Trophoblast cell (in vitro differentiated cells and primary cell): ENCODE results near the gene FAM117A.

Experiments used
- DNase-seq, 2 donors: peaks; one replicate each; pipeline ENCODE4 v3.0.0-alpha.2; 2016
- H2AFZ ChIP-seq: 2 replicates; pipeline ENCODE4 v1.6.1; 2013; ENCODE audit warnings: low read length, moderate library complexity, mild to moderate bottlenecking; ENCODE audit not compliant: insufficient read depth, poor library complexity
- H2AK5ac ChIP-seq: 2 replicates; pipeline ENCODE4 v1.6.1; 2013; ENCODE audit warnings: mild to moderate bottlenecking, low read length
- H2BK120ac ChIP-seq: 2 replicates; pipeline ENCODE4 v1.6.1; 2013; ENCODE audit warnings: low read length, mild to moderate bottlenecking, moderate library complexity; ENCODE audit not compliant: insufficient read depth, poor library complexity
- H2BK12ac ChIP-seq: 2 replicates; pipeline ENCODE4 v1.6.1; 2013; ENCODE audit warnings: mild to moderate bottlenecking, low read length, moderate library complexity
- H2BK5ac ChIP-seq: 2 replicates; pipeline ENCODE4 v1.6.1; 2013; ENCODE audit warnings: low read length, low read depth, moderate library complexity, mild to moderate bottlenecking; ENCODE audit not compliant: poor library complexity
- H3K14ac ChIP-seq: 2 replicates; pipeline ENCODE4 v1.6.1; 2013; ENCODE audit warnings: mild to moderate bottlenecking, low read length
- H3K18ac ChIP-seq: 2 replicates; pipeline ENCODE4 v1.6.1; 2013; ENCODE audit warnings: mild to moderate bottlenecking, low read length
- H3K23ac ChIP-seq: 2 replicates; pipeline ENCODE4 v1.6.1; 2013; ENCODE audit warnings: low read length
- H3K27ac ChIP-seq: 2 replicates; pipeline ENCODE4 v1.5.1; 2013; ENCODE audit warnings: low read depth, mild to moderate bottlenecking, inconsistent platforms, low read length, moderate library complexity
- H3K27me3 ChIP-seq: 2 replicates; pipeline ENCODE4 v1.6.1; 2013; ENCODE audit warnings: inconsistent platforms, mild to moderate bottlenecking, low read length, moderate library complexity; ENCODE audit not compliant: insufficient read depth
- H3K36me3 ChIP-seq, 2 experiments: 1 replicate in 1 of 2; 2 replicates in 1 of 2; pipeline ENCODE4 v1.6.1; 2013; ENCODE audit warnings: low read length in 2 of 2, mild to moderate bottlenecking in 2 of 2, moderate library complexity in 1 of 2; ENCODE audit not compliant: insufficient read depth in 2 of 2, control insufficient read depth in 1 of 2
- H3K4ac ChIP-seq: 2 replicates; pipeline ENCODE4 v1.6.1; 2013; ENCODE audit warnings: low read depth, mild to moderate bottlenecking, low read length, moderate library complexity
- H3K4me1 ChIP-seq, 2 experiments: 1 replicate in 1 of 2; 2 replicates in 1 of 2; pipeline ENCODE4 v1.6.1; 2013; ENCODE audit warnings: low read length in 2 of 2, mild to moderate bottlenecking in 2 of 2, moderate library complexity in 1 of 2; ENCODE audit not compliant: insufficient read depth in 2 of 2, control insufficient read depth in 1 of 2
- H3K4me2 ChIP-seq: 2 replicates; pipeline ENCODE4 v1.6.1; 2013; ENCODE audit warnings: inconsistent platforms, mild to moderate bottlenecking, low read length, moderate library complexity
- H3K4me3 ChIP-seq: 2 replicates; pipeline ENCODE4 v1.5.1; 2013; ENCODE audit warnings: mild to moderate bottlenecking, low read depth, low read length, inconsistent platforms
- H3K79me1 ChIP-seq: one replicate; pipeline ENCODE4 v1.6.1; 2013; ENCODE audit warnings: low read length
- H3K79me2 ChIP-seq: 2 replicates; pipeline ENCODE4 v1.6.1; 2013; ENCODE audit warnings: low read length, mild to moderate bottlenecking; ENCODE audit not compliant: control insufficient read depth, insufficient read depth, poor library complexity
- H3K9ac ChIP-seq: 2 replicates; pipeline ENCODE4 v1.6.1; 2013; ENCODE audit warnings: mild to moderate bottlenecking, low read length
- H3K9me3 ChIP-seq: 2 replicates; pipeline ENCODE4 v1.6.1; 2013; ENCODE audit warnings: low read depth, mild to moderate bottlenecking, control low read depth, inconsistent platforms, low read length; ENCODE audit not compliant: insufficient read depth
- H4K12ac ChIP-seq: 2 replicates; pipeline ENCODE4 v1.6.1; 2013; ENCODE audit warnings: low read depth, mild to moderate bottlenecking, low read length, moderate library complexity
- H4K8ac ChIP-seq: 2 replicates; pipeline ENCODE4 v1.6.1; 2013; ENCODE audit warnings: low read depth, mild to moderate bottlenecking, low read length, moderate library complexity
- H4K91ac ChIP-seq: one replicate; pipeline ENCODE4 v1.6.1; 2013; ENCODE audit warnings: low read depth, mild to moderate bottlenecking, low read length, moderate library complexity
- WGBS: extraction: QIAGEN DNeasy Blood & Tissue Kit; methylation state at CpG from one replicate; pipeline ENCODE4 v1.1.7; 2013; ENCODE audit warnings: missing lambda C conversion rate; ENCODE audit not compliant: insufficient read length, insufficient coverage; ENCODE audit errors: extremely low coverage; 5-methylcytosine and 5-hydroxymethylcytosine counted together

The FAM117A gene

DNA sequence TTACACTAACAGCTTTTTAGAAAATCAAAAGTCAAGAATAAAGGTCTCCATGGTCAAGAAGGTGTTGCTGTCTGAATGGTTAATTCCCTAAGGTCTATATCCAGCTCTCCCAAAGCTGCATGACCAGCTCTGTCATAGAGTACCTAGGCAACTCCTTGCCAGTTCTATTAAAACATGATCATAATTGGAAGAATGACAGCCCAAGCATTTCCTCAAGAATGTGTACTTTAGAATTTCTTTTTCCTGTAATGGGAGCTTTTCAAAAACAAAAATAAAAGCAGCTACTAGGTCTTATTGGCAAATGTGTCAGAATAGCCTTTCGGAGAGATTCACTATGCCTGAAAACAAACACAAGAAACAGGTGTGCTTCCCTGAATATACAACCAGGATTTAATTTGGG is 93.9 kb downstream of the FAM117A start:
- no CpG with 5 or more reads among the region's 1 CpG for WGBS
- Histone ChIP-seq H3K27me3 (no peaks in the 10 kb centered on the region), H4K91ac (no peak overlapping the region), H3K9me3 (no peaks in the 10 kb centered on the region), H3K36me3 (no peaks in the 10 kb centered on the region), H2BK12ac (no peak overlapping the region), H3K27ac (no peak overlapping the region), H4K8ac (no peak overlapping the region), H3K9ac (no peak overlapping the region), H2AFZ (no peak overlapping the region), H3K79me1 (no peaks in the 10 kb centered on the region), H3K4ac (no peak overlapping the region), H2BK120ac (no peak overlapping the region), H3K14ac (no peak overlapping the region), H3K79me2 (no peaks in the 10 kb centered on the region), H3K23ac (no peak overlapping the region), H3K18ac (no peak overlapping the region), H2AK5ac (no peak overlapping the region), H3K4me3 (no peak overlapping the region), H4K12ac (no peak overlapping the region), H3K4me1 (no peaks in the 10 kb centered on the region), H2BK5ac (no peak overlapping the region), H3K4me2 (no peak overlapping the region)
- DNase-seq: no peak

DNA sequence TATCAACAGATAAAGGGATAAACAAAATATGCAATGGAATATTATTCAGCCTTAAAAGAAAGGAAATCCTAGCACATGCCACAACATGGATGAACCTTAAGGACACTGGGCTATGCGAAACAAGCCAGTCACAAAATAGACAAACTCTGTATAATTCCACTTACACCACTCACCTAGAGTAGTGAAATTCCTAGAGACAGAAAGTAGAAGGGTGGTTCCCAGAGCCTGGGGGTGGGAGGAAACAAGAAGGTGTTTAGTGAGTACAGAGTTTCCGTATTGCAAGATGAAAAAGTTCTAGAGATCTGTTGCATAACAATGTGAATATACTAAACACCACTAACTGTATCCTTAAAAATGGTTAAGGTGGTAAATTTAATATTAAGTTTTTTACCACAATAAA is 96.1 kb downstream of the FAM117A start:
- H3K36me3 ChIP-seq: no peaks in the 10 kb centered on the region
- H3K79me1 ChIP-seq: no peaks in the 10 kb centered on the region
- H3K4me1 ChIP-seq: peaks cover 7% of the 10 kb centered on the region in 2 experiments
- no peak overlapping the region for H4K91ac ChIP-seq
- H2AK5ac ChIP-seq: no peak overlapping the region
- no peak overlapping the region for H4K8ac ChIP-seq
- H3K9me3 ChIP-seq: no peaks in the 10 kb centered on the region
- H3K4me3 ChIP-seq: no peak overlapping the region
- H4K12ac ChIP-seq: no peak overlapping the region
- H3K9ac ChIP-seq: no peak overlapping the region
- no peak overlapping the region for H2BK5ac ChIP-seq
- H2BK120ac ChIP-seq: no peak overlapping the region
- H2AFZ ChIP-seq: no peak overlapping the region
- no CpG with 5 or more reads among the region's 2 CpGs for WGBS
- H3K4me2 ChIP-seq: no peak overlapping the region
- no peak overlapping the region for H3K4ac ChIP-seq
- no peak overlapping the region for H3K14ac ChIP-seq
- peak; percentile 73 to 83 for DNase-seq
- no peak overlapping the region for H3K23ac ChIP-seq
- H3K27ac ChIP-seq: no peak overlapping the region
- no peak overlapping the region for H2BK12ac ChIP-seq
- no peaks in the 10 kb centered on the region for H3K79me2 ChIP-seq
- no peaks in the 10 kb centered on the region for H3K27me3 ChIP-seq
- no peak overlapping the region for H3K18ac ChIP-seq

DNA sequence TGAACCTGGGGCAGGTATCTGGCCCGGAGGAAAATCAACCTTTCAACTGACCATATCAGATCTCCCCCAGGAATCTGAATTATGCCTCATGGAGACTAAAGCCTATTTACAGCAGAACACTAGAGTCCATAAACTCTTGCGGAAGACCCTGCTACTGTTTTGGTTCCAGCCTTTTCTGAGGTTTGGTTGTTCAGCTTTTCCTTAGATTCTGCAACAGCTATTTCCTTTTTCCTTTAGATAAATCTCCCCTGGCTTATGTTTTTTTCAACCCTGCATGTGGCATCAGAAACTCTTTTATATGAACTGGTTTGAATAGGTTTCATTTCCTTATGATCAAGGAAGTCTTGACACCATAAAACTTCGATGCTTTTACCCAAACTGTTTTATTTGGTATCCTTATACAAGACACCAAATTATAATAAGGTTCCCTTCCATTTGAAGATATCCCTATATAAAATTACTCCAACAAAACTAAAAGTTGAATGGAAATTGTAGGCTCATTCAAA is 99.2 kb downstream of the FAM117A start:
- peaks cover 7 to 8% of the 10 kb centered on the region in 2 experiments for H3K4me1 ChIP-seq
- no peak overlapping the region for H4K12ac ChIP-seq
- no peak overlapping the region for H4K91ac ChIP-seq
- H2AFZ ChIP-seq: no peak overlapping the region
- no peak overlapping the region for H3K23ac ChIP-seq
- H2AK5ac ChIP-seq: no peak overlapping the region
- no peaks in the 10 kb centered on the region for H3K9me3 ChIP-seq
- H3K27me3 ChIP-seq: no peaks in the 10 kb centered on the region
- no peak overlapping the region for H3K18ac ChIP-seq
- DNase-seq: peak in 1 of 2 donors; percentile 71
- peak overlapping the region; percentile 57 for H3K27ac ChIP-seq
- H2BK12ac ChIP-seq: no peak overlapping the region
- no peak overlapping the region for H3K9ac ChIP-seq
- no peak overlapping the region for H3K4ac ChIP-seq
- WGBS: no CpG with 5 or more reads among the region's 3 CpGs
- no peak overlapping the region for H2BK120ac ChIP-seq
- H3K4me2 ChIP-seq: peak overlapping the region; percentile 38
- no peak overlapping the region for H3K14ac ChIP-seq
- no peaks in the 10 kb centered on the region for H3K79me1 ChIP-seq
- H4K8ac ChIP-seq: no peak overlapping the region
- H2BK5ac ChIP-seq: no peak overlapping the region
- no peak overlapping the region for H3K4me3 ChIP-seq
- no peaks in the 10 kb centered on the region for H3K79me2 ChIP-seq
- H3K36me3 ChIP-seq: no peaks in the 10 kb centered on the region
